Measurements from ENCODE around the gene RNF208.

RNF208 gene

DNA sequence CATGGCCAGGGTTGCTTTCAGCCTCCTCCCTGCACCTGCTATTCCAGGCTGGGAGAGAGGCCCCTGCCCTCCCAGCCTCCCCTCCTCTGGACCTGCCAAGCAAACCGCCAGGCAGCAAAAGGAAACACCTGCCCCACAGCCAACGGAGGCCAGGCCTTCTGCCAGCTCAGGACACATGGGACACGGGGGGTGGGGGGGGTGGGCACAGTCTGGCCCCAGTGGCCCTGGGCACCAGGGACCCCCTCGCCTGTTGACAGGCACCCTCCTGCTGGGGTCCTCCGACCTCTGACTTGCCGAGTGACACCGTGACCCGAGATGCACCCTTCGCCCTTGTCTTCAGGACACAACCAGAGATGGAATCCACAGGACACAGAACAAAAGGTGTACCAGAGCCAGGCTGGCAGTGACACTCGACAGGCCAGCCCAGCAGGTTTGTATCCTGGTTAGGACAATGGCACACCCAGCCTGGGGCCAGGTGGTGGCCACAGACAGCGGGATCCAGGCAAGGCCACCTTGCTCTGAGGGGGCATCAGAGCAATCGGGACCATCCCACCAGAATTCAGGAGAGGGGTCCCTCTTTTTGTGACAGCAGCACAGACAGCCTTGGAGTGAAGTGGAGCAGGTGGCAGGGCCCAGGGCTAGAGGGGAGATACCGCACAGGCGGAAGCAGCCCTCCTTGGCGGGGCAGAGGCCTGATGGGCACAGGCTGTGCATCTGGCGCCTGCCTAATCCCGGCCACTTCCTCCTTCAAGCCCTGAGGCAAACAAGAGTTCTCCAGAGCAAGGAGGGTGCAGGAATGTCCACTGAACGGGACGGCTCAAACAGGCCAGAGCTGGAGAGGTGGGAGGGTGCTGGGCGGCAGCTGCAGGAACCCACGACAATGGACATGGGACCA lies 48.9 kb downstream of the RNF208 start:
- no peak for DNase-seq

DNA sequence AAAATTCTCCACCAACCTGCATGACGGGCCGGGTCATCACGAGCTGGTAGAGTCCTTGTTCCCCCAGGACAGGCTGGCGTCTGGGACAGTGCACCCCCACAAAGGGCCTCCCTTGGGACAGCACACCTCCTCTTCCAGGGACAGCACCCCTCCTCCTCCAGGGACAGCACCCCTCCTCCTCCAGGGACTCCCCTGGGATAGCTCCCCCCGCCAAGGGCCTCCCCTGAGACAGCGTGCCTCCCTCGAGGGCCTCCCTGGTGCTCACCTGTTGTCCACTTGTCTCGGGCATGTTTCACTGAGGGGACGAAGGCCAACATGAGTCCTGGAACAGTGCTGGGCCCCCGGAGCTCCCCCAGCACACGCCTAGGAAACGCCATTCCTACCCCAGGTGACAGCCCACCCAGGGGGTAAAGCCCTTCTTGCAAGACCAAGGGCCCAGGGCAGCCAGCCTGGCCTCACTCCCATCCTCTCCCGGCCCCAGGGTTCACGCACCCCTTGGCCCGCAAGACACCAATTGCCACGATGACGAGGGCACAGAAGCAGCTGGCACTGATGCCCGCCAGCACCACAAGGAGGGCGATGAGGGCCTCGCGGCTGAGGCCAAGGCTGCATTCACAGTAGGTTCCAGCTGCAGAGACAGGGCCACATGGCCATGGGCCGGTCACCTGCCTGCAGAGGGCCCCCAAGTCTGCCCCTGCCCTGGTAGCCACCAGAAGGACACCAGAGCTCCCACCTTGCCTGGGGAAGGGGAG lies 50.7 kb downstream of the RNF208 start:
- no peak for DNase-seq

DNA sequence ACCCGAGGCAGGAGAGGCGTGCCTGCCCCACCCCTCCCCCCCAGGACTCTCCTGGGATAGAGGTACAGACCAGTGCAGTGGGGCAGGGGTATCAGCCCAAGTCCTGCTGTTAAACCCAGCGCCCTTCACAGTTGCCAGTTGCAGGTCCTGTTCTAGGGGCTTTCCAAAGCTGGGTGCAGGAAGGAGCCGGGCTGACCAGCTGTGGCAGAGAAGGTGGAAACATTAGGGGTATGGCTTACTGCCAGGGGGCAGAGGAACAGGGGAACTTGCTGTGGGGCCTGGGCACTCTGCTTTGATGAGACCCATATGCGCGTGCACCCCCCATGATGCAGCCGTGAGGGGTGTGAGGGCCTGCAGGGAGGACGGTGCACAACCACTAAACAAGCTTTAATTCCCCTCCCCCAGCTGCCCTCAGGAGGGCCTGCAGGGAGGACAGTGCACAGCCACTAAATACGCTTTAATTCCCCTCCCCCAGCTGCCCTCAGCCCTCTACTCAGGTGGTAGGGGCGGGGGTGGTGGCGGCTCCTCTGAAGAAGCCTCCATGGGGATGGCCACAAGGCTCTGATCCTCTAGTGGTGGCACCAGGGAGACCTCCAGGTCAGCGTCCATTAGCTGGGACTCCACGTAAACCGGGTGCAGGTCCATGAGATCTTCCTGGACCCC lies 51.4 kb downstream of the RNF208 start:
- no peak for DNase-seq

Measured in 8988T (cell line).